ENCODE measurements around the gene SRRM4.

The SRRM4 gene

GRCh38 chr12:119195256-119195655 is 213.9 kb downstream of the SRRM4 start:
- ChIA-PET POLR2A (ENCODE audit: low non-redundant PET) (no interaction called here), CTCF (interaction anchor here (0.6 kb wide), 2 partner anchors 76 to 617 kb away, joined by 3 to 4 read pairs; no protein-coding TSS in a partner anchor)
- DNase-seq (ENCODE audit: low spot score), result no peak
- no peak overlapping the region for H3K27ac ChIP-seq
- no peak for TF ChIP-seq CTCF (conservative IDR thresholded peaks at IDR 0.05; ENCODE audit: low read depth)

- no peak for DNase-seq (ENCODE audit: low spot score)
- no peak for TF ChIP-seq CTCF (conservative IDR thresholded peaks at IDR 0.05; ENCODE audit: low read depth)
- ChIA-PET CTCF (no interaction called here), POLR2A (ENCODE audit: low non-redundant PET) (no interaction called here)
- no peak overlapping the region for H3K27ac ChIP-seq
Observed at GRCh38 chr12:119198440-119198839, 217.1 kb downstream of the SRRM4 start.

- TF ChIP-seq CTCF (conservative IDR thresholded peaks at IDR 0.05; ENCODE audit: low read depth), result no peak
- ChIA-PET CTCF (no interaction called here), POLR2A (ENCODE audit: low non-redundant PET) (no interaction called here)
- no peak overlapping the region for H3K27ac ChIP-seq
- no peak for DNase-seq (ENCODE audit: low spot score)
Observed at GRCh38 chr12:119200601-119201000, 219.3 kb downstream of the SRRM4 start.

- POLR2A ChIA-PET (ENCODE audit: low non-redundant PET), result no interaction called here
- CTCF ChIA-PET, result no interaction called here
Observed at GRCh38 chr12:119201789-119202543, 220.6 kb downstream of the SRRM4 start.

GRCh38 chr12:119202544-119202943 is 221.2 kb downstream of the SRRM4 start:
- no peak for DNase-seq (ENCODE audit: low spot score)
- CTCF ChIA-PET, result no interaction called here
- TF ChIP-seq CTCF (conservative IDR thresholded peaks at IDR 0.05; ENCODE audit: low read depth), result no peak
- POLR2A ChIA-PET (ENCODE audit: low non-redundant PET), result no interaction called here
- H3K27ac ChIP-seq, result no peak overlapping the region

More at GRCh38 chr12:119201789-119202543, 220.6 kb downstream of the SRRM4 start:
- no peak overlapping the region for H3K27ac ChIP-seq
- DNase-seq (ENCODE audit: low spot score), result no peak
- TF ChIP-seq CTCF (conservative IDR thresholded peaks at IDR 0.05; ENCODE audit: low read depth), result no peak

- no peak overlapping the region for H3K27ac ChIP-seq
- CTCF ChIA-PET, result no interaction called here
- DNase-seq (ENCODE audit: low spot score), result no peak
- TF ChIP-seq CTCF (conservative IDR thresholded peaks at IDR 0.05; ENCODE audit: low read depth), result no peak
- POLR2A ChIA-PET (ENCODE audit: low non-redundant PET), result no interaction called here
Observed at GRCh38 chr12:119204131-119204530, 222.8 kb downstream of the SRRM4 start.
